ENCODE data around the gene LLCFC1.
"Not testable (repeated sequence)": the region's sequence is repeated elsewhere in the genome, so short reads cannot be mapped to it uniquely, and the experiment has no call there.

DNA sequence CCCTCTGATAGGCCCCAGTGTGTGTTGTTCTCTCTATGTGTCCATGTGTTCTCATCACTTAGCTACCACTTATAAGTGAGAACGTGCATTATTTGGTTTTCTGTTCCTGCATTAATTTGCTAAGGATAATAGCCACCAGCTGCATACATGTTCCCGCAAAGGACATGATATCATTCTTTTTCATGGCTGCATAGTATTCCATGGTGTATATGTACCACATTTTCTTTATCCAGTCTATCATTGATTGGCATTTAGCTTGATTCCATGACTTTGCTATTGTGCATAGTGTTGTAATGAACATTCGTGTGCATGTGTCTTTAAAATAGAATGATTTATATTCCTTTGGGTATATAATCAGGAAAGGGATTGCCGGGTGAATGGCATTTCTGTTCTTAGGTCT lies 39.1 kb downstream of the LLCFC1 start:
- not testable (repeated sequence) for TF ChIP-seq PAX5 (IDR thresholded peaks at IDR 0.05; ENCODE audit: insufficient read depth, low read length, severe bottlenecking); TAF1 (IDR thresholded peaks at IDR 0.05; ENCODE audit: low read depth, low read length); POLR2A (IDR thresholded peaks at IDR 0.05; ENCODE audit: low read depth, low read length); POLR2AphosphoS5 (IDR thresholded peaks at IDR 0.05; ENCODE audit: low read depth, low read length)
